Activated gamma-delta T cell treated with anti-CD3 and anti-CD28 coated beads, Interleukin-2, amount 50 U/mL, for 16 hours (primary cell): ENCODE data around the gene CORO1C.
"Not testable (repeated sequence)": the region's sequence is repeated elsewhere in the genome, so short reads cannot be mapped to it uniquely, and the experiment has no call there.

ENCODE experiments used
- DNase-seq: peaks from one replicate; pipeline ENCODE4 v3.0.0-alpha.2; 2020; ENCODE audit warnings: low read depth

Gene CORO1C

DNA sequence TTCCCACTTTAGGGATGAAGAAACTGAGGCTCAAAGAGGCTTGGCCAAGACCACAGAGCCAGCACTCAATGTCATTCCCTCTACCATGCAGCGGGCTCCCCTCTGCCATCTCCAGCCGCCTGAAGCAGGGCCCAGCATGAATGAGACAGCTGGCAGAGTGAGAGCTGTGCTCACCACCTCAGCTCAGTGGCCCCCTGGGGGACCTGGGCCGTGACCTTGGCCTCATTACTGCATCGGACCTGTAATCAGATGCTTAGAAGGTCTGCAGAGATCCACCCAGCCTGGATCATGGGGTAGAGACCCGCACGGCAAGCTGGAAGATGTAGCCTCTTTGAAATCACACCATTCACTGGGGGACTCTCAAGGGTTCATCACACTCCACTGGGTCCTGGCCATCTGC, 22.7 kb upstream of the CORO1C start:
- DNase-seq = no peak

DNA sequence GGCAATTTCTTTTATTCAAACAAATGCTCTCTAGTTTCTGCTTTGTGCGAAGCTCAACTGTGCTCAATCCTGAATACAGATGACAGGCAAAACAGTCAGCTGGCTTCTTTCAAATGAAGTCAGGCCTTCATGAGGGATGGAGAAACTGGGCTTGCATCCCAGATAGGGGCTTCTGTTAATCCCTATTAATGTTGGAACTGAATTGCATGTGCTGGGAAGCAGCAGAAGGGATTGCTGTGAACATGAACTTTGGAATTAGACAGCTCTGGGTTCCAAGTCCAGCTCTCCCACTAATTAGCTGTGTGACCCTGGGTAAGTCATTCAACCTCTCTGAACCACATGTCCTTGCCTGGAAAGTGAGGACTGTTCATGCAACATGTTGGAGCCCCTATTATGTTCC, 21.1 kb upstream of the CORO1C start:
- no peak for DNase-seq

DNA sequence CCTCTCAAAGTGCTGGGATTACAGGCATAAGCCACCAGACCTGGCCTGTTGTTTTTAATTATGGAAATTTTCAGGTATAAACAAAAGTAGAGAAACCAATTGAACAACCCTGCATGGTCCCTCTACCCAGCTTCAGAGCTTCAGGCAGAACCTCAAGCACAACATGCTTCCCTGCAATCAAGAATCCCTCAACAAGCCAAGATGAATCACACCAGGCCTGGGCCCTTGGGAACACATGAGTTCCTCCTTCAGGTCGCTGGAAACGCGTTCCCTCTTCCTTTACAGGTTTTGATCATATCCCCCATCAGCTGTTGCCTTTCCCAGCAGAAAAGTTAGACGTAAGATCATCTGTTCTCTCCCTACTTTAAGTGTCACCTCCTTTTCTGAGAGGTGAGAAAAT, 20.5 kb upstream of the CORO1C start:
- DNase-seq = no peak

DNA sequence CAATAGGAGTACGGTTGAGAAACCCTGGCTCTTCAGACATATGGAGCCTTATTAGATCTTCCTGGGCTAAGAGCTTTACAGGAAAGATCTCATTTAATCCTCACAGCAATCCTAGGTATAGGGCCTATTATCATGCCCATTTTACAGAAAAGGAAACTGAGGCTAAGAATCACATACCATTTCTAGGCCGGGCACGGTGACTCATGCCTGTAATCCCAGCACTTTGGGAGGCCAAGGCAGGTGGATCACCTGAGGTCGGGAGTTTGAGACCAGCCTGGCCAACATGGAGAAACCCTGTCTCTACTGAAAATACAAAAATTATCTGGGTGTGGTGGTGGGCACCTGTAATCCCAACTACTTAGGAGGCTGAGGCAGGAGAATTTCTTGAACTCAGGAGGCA, 19.7 kb upstream of the CORO1C start:
- DNase-seq = not testable (repeated sequence)

DNA sequence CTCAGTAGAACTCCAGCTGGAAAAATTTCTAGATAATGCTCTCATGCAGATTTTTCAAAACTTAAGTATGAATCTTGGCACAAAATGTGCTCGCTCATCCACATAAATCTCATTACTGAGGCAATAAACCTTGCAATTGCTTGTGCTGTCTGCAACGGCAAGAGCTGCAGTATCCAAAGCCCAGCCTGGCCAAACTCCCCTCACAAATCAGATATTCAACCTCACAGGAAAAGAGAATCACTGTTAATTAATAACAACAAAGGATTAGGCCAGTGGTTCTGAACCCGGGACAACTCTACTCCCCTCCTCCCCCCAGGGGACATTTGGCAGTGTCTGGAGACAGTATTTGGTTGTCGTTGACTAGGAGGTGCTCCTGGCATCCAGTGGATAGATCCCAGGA, 19.2 kb upstream of the CORO1C start:
- no peak for DNase-seq

DNA sequence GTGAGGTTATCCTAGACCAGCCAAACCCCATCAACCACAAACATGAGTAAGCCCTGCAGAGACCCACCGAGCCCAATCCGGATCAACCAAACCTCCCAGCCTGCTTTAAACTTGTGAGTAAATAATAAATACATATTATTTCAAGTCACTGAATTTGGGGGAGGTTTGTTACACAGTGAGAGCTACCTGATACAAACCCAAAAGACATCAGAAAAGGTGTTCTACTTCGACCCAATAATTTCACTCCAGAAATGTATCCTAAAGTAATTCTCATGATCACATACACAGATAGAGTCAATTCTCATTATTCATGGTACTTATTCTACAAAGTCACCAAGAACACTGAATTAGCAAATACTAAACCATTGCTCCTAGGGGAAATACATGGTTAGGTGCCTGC, 16.2 kb upstream of the CORO1C start:
- no peak for DNase-seq

DNA sequence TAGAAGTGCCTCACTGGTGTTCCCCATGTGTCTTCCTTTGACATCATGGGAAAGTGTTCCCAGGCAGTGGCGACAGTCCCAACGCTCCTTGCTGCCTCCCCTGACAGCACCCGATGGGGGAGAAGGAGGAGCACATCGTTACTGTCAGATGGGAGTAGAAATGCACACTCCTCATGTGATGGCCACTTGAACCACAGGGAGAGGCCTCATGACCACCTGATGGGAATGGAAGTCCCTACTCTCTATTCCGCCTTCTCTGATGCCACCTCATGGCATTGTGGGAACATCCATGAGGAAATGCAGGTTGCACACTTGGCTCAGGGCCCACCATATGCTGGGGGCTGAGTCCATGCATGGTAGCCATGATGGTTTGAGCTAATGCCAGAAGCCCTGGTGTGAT, 14.3 kb upstream of the CORO1C start:
- no peak for DNase-seq

DNA sequence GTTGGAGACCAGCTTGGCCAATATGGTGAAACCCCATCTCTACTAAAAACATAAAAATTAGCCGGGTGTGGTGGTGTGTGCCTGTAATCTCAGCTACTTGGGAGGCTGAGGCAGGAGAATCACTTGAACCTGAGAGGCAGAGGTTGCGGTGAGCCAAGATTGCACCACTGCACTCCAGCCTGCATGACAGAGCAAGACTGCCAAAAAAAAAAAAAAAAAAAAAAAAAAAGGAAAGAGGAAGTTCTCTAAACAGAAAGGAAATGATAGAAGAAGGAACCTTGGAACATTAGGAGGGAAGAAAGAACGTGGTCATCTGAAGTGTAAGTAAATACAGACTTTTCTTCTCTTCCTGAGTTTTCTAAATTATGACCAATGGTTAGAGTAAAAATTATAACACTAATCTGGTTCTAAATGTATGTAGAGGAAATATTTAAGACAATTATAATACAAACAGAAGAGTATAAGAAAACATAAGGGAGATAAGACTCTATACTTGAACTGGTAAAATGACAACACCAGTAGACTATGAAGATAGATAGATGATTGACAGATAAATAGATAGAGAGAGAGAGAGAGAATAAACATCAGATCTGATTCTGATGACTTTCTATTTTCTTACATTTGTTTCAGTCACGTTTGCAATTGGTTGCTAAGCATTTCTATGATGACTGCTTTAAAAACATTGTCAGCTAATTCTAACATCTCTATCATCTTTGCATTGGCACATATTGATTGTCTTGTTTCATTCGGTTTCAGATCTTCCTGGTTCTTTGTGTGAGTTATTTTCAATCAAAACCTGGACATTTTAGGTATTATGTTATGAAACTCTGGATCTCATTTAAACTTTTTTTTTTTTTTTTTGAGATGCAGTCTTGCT, 12.9 kb upstream of the CORO1C start:
- DNase-seq = no peak

DNA sequence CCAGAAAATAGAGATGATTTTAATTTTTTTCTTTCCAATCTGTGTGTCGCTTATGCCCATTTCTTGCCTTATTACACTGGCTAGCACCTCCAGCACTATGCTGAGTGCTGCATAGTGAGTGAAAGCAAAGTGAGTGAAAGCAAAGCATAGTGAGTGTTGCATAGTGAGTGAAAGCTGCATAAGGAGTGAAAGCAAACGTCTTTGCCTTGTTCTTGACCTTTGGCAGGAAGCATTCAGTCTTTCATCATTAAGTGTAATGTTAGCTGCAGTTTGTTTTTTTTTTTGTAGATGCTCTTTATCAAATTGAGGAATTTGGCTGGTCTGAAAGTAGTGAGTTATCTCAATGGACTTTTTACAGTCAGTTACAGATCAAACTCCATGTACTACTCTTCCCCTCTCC, 6.9 kb upstream of the CORO1C start:
- DNase-seq = no peak

DNA sequence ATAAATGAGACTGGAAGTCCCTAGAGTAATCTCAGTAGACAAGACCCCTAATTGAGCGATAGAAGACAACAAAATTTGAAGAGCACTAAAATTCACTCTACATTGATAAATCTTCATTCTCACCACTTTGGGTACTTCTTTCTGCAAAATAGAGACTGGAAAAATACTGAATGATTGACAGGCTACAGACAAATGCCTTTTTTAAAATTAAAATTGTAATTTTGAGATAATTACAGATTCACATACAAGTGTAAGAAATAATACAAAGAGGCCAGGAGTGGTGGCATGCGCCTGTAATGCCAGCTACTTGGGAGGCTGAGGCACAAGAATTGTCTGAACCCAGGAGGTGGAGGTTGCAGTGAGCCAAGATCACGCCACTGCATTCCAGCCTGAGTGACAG, 4.5 kb upstream of the CORO1C start:
- DNase-seq = no peak

DNA sequence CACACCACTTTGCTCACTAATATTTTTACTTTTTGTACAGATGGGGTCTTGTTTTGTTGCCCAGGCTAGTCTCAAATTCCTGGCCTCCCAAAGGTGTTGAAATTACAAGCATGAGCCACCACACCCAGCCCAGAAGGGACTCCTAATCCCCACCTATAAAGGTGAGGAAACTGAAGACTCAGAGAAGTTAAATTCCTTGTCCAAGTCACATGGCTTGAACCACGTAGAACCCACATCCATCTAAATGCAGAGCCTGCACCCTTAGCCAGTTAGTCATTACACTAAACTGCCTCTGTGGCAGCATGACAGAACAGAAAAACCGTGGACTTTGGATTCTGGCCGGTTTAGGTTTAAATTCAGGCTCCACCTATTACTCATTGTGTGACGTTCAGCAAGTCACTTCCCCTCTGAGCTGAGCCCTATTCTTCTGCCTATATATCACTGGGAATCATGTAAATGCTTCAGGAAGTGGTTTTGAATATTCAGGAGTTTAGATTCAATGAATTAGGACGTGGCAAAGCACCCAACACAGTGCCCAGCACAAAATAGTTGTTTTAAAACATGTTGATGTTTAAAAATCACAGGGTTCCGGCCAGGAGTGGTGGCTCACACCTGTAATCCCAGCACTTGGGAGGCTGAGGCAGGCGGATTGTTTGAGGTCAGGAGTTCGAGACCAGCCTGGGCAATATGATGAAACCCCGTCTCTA, 3.0 kb upstream of the CORO1C start:
- DNase-seq = no peak

DNA sequence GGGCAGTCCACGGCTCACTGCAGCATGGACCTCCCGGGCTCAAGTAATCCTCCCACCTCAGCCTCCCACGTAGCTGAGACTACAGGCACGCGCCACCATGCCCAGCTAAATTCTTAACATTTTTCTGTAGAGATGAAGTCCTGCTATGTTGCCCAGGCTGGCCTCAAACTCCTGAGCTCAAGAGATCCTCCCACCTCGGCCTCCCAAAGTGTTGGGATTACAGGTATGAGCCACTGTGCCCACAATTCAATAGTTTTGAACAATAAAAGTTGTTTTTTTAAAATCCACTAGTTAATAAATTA, 1.9 kb upstream of the CORO1C start:
- DNase-seq = not testable (repeated sequence)

DNA sequence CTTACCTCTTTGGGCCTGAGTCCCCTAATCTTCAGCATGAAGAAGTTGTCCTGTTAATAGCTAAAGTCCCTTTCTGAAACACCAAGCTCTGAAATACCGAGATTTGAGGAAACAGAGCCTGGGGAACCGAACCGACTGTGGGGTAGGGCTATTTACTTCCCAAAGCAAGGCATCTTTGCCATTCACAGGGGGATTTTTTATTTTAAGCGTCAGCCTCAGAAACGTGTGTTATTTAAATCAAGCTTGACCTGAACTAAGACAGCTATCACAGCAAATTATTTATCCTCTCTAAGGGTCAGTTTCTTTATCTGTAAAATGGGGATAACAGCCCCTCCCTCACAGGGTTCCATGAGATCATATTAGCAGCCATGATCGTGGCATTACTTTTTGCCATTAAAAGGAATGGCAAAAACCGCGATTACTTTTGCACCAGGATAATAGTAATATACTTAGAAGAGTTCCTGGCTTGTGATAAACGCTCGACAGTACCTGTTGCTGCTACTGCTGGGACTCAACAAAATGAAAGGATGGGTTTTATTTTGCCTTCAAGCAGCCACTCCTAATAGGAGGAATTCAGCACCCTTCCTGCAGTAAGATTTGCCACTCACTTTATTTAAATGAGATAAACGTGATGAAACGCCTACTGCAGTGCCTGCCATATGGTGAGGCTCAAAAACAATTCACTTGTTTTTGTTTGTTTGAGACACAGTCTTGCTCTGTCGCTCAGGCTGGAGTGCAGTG, 1.3 kb upstream of the CORO1C start:
- no peak for DNase-seq

DNA sequence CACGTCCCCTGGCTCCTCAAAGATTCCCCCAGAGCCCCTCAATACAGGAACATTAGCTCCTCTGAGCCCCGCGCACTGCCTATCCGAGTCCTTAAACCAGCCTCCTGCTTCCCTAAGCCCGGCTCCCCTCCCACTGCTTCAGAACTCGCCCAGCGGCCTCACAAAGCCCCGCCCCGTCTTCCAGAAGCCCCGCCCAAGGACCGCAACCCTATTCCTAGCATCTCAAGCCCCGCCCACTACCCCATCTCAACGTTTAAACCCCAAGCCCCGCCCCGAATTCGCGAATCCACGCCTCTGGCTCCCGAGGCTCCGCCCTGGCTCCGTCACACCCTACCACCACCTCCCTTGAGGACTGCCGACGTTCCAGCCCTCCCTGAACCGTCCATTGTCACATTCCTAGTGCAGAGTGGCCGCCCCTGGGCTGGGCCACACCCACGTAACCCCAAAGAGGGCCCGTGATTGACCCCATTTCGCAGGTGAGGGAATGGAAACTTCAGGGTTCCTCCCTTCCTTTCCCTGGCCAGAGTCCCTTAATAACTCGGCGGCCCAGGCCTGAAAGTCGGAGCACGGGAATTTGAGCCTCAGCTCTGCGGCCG, 646 bp upstream of the CORO1C start:
- DNase-seq = peak; percentile 89

DNA sequence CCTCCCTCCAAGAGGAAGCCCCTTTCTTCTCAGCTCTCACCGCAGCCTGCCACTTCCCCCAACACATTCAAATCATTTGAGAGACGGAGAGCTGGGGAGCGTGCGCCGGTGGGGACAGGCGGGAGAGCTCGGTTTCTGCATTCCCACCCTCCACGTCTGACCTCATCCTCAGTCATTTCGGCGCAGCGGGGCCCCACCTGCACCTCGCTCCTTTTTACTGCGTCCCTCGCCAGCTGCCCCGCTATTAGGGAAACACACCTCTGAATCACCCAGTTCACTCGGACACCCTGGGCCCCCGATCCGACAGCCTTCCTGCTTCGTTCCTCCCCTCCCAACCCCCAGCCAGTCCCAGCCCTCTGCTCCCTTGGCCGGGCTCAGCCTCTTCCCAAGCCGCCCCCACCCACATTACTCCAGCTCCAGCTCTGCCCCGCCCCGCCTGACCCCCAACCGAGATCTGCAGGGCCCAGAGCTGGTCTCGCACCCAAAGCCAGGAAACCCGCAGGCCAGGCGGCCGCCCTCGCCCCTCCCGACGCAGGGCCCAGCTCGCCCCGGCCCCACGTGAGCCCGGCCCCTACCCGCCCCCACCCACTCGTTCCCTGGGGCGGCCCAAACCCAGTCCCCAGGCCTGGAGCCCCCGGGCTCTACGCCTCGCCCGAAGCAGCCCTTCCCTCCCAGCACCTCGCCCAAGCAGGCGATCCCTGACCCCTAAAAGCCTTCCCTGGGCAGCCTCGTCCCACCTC, 783 bp downstream of the CORO1C start:
- DNase-seq = no peak

DNA sequence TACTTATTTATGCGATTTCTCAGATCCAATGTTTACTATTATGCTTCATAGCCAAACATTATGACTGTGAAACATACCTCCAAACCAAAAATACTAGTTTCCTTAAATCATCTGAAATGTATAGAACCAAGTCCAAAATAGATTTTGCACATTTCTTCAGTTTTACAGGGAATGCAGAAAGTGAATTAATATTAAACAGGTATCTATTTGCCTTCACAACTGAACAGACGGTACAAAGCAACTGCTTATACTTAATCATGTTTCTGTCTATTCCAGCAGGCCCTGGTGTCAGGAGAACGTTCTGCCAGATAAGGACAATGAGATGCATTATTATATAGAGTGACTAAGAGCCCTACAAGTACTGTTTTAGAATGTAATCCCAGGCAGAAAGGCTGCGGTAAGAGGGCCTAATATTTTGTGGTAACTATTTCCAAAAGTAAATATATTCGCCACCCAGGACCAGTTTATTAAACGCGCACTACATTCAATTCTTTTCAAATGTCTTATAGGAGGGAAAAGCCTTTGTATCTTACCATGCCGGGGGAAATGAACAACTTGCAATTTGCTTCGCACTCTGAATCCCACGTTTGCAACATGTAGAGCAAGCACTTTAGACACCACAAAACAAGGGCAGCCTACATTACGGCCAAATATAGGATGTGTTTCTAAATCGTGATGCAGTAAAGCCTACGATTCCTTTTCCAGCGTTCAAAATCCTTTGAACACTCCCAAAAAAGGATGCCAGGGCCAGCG, 1.5 kb downstream of the CORO1C start:
- no peak for DNase-seq

DNA sequence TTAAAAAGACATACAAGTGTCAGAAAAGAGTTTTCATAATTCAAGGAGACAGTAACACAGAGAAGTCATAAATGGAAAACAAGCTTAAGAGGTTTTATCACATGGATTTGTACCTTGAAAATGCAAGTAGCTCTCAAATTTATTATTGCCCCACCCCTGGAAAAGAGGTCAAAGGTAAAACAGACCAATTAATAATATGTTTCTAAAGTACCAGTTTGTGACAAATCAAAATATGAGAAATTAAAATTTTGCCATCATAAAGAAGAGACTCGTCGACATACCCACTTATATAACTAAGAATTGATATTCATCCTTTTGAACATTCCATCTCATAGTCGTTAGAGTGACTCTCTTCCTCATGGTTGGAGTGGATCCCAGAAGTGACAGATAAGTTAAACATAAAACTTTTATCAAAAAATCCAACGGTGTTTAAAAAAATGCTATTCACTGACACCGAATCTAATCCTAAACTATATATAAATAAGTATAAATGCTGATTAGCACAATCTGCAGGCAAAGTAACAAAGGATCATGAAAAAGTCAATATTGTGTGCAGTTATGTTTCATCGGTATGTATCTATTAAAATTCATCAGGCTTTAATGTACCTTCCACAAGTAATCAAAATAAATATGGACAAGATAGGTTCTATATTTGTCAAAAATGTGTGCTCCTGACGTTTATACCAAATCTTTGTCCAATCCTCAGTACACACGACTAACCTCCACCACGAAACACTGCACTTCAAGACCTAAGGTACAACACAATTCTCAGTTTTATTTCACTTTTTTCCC, 2.3 kb downstream of the CORO1C start:
- no peak for DNase-seq

DNA sequence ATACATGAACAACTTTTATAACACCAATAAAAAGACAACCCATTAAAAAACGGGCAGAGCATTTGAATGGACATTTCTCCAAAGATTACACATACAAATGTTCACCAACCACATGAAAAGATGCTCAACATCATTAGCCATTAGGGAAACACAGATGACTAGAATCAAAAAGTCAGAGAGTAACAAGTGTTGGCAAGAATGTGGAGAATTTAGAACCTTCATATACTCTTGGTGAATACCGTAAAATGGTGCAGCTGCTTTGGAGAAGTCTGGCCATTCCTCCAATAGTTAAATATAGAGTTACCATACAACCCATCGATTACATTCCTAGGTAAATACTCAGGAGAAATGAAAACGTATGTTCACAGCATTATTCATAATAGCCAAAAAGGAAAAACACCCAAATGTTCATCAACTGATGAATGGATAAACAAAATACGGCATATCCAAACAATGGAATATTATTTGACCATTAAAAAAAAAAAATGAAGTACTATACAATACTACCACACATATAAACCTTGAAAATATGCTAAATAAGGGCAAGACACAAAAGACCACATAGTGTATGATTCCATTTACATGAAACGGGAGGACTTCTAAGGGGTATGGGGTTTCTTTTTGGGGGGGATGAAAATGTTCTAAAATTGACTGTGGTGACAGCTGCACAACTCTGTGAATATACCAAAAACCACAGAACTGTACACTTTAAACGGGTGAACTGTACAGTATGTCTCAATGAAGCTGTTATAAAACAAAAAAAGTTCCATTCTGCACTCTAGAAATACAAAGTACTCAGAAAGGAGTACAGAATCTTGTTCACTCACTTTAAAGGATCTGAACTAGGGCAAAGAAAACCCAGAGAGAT, 3.2 kb downstream of the CORO1C start:
- no peak for DNase-seq

DNA sequence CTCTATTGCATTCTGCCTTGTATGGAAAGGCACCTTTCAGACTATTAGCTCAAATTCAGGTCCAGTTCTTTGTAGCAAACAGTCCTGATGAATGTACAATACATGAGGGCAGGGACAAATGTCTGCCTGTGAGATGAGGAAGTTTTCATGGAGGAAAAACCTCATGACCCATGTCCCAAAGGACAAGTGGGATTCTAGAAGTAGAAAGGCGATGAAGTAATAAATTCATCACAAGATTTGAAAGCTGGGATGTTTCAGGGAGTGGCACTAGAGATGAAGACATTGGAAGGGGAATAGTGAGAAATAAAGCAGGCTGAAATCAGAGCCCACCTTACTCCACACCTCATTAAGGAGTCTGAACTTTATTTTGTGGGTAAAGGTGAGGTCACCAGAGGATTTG, 4.2 kb downstream of the CORO1C start:
- DNase-seq = no peak

DNA sequence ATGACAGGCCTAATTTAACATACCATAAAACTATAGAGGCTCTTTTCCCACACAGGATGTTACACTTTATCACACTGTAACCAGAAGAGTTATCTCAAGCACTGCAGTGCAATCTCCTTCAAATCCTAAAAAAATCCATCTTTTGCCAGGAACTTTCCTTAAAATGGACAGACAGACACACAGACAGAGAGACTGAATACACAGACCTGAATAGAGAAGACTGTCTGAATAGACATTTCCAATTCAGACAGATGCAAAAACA, 6.5 kb downstream of the CORO1C start:
- no peak for DNase-seq
